Dendritic cell treated with granulocyte-macrophage colony-stimulating factor and Interleukin-4, amounts not matched to agents 40 ng/mL and 50 ng/mL, for 4 days (primary cell): ENCODE results near the gene MAN1C1.

Experiments
- H3K27ac Mint-ChIP-seq: one replicate; pipeline ENCODE4 v1.8.0; 2022; ENCODE audit warnings: mild to moderate bottlenecking, mixed read lengths
- H3K27me3 Mint-ChIP-seq: one replicate; pipeline ENCODE4 v1.8.0; 2022; ENCODE audit warnings: mild to moderate bottlenecking, mixed read lengths
- H3K36me3 Mint-ChIP-seq: one replicate; pipeline ENCODE4 v1.8.0; 2022; ENCODE audit warnings: low read depth, mixed read lengths
- H3K4me1 Mint-ChIP-seq: one replicate; pipeline ENCODE4 v1.8.0; 2022; ENCODE audit warnings: low read depth, mixed read lengths
- H3K4me3 Mint-ChIP-seq: one replicate; pipeline ENCODE4 v1.8.0; 2022; ENCODE audit warnings: mild to moderate bottlenecking, moderate library complexity, mixed read lengths
- H3K9me3 Mint-ChIP-seq: one replicate; pipeline ENCODE4 v1.8.0; 2022; ENCODE audit warnings: mixed read lengths
- intact Hi-C: fragments of 100-400 bp; cut with micrococcal nuclease; formaldehyde crosslinking; loops from one replicate; pipeline ENCODE4 v1.15.0; 2022

Gene MAN1C1

DNA sequence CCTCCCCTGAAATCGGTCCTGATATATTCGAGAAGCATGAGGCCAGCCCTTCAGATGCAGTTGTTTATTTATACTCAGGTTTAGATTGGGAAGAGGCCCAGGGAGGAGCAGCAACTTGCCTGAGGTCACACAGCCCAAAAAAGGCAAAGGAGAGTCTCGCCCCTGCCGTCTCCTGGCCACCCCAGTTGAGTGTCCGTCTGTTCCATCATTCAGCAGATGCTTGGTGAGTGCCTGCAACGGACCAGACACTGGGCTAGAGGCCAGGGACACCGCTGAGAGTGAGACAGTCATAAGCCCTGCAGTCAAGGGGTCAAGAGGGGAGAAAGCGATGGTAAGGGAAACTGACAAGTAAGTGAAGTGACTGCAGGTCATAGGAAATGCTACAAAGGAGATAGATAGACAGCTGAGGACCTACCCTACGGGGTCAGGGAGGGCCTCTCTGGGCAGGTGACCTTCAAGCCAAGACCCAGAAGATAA is 168.0 kb downstream of the MAN1C1 start:
- Mint-ChIP-seq H3K4me1 (peaks cover 6% of the 10 kb centered on the region), H3K4me3 (no peak overlapping the region), H3K36me3 (peaks cover 63% of the 10 kb centered on the region), H3K9me3 (no peaks in the 10 kb centered on the region), H3K27me3 (no peaks in the 10 kb centered on the region), H3K27ac (no peak overlapping the region)
- intact Hi-C loops: no loop called here

DNA sequence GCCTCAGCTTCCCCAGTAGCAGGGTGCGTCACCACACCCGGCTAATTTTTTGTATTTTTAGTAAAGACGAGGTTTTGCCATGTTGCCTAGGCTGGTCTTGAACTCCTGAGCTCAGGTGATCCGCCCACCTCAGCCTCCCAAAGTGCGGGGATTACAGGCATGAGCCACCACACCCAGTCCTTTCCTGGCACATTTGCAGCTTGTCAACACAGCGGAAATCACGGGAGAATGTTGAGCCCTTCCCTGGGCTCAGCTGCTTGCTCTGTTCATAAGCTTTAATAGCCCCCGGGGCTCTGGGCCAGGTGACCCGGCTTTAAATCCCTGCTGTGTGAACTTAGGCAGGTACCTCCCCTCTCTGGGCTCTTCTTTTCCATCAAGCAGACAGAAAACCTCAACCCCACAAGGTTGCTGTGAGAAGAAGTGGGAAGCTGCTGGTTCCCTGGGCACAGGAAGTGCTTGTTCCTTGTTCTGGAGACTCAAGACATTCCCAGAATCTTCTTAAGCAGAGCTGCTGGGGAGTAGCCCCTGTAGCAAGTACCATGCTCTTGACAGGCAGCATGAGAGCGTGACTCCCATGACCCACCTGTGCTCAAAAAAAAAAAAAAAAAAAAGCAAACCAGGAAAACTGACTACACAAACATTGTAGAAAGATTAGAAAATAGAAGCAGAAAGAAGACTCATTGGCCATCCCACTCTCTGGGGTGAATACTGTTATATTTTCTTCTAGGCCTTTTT is 168.9 kb downstream of the MAN1C1 start:
- Mint-ChIP-seq H3K9me3 (no peaks in the 10 kb centered on the region), H3K27ac (no peak overlapping the region), H3K4me1 (peaks cover 6% of the 10 kb centered on the region), H3K36me3 (peaks cover 70% of the 10 kb centered on the region), H3K4me3 (no peak overlapping the region), H3K27me3 (no peaks in the 10 kb centered on the region)
- intact Hi-C loops: no loop called here

DNA sequence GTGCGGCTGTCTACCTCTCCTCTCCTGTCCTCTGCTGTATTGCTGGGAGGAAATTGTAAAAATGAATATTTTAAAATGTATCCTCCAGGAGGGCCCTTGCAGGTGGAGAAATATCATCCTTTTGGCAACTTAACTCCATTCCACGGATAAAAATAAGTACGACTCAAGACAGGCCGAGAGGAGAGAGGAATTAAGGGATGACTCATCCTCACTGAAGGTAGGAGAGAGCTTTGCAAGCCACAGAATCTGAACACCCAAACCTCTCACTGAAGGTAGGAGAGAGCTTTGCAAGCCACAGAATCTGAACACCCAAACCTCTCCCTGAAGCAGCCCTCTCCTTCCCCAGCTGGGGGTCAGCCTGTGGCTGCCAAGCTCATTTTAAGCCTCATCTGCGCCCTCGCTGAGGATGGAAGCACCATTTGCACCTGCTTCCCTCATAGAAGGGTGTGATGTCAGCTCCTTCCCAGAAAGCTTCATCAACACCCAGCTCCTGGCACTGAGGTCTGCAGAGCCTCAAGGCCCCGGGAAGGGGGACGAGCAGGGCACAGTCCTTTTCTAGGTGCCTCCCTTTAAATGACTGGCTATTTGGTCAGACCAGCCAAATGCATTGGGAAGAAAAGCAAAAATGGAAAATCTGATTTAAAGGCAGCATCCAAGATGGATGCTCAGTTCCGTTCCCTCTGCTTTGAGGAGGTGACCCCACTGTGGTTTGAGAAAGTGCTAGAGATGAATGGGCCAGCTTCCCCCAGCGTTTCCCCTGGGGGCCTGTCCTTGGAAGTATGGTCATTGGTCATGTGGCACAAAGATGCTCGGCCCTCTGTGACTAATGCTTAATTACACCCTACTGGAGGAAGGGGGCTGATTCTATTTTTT is 170.5 kb downstream of the MAN1C1 start:
- intact Hi-C loops: no loop called here
- no peaks in the 10 kb centered on the region for H3K9me3 Mint-ChIP-seq
- H3K4me1 Mint-ChIP-seq: peaks cover 6% of the 10 kb centered on the region
- no peak overlapping the region for H3K27ac Mint-ChIP-seq
- no peaks in the 10 kb centered on the region for H3K27me3 Mint-ChIP-seq
- H3K36me3 Mint-ChIP-seq: peaks cover 73% of the 10 kb centered on the region
- H3K4me3 Mint-ChIP-seq: no peak overlapping the region

DNA sequence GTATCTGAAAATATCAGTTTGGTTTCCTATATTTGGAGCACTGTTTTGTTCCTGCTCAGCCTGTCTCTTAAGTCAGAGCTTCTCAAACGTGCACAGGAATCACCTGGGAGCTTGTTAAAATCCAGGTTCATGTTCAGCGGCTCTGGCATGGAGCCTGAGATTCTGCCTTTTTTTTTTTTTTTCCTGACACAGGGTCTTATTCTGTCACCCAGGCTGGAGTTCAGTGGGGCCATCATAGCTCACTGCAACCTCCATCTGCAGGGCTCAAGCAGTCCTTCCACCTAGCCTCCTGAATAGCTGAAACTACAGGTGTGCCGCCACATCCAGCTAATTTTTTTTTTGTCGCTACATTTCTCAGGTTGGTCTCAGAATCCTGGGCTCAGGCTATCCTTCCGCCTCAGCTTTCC is 171.2 kb downstream of the MAN1C1 start:
- Mint-ChIP-seq H3K4me1 (peaks cover 6% of the 10 kb centered on the region), H3K9me3 (no peaks in the 10 kb centered on the region), H3K27me3 (no peaks in the 10 kb centered on the region), H3K27ac (no peak overlapping the region), H3K4me3 (no peak overlapping the region), H3K36me3 (peaks cover 66% of the 10 kb centered on the region)
- intact Hi-C loops: no loop called here

DNA sequence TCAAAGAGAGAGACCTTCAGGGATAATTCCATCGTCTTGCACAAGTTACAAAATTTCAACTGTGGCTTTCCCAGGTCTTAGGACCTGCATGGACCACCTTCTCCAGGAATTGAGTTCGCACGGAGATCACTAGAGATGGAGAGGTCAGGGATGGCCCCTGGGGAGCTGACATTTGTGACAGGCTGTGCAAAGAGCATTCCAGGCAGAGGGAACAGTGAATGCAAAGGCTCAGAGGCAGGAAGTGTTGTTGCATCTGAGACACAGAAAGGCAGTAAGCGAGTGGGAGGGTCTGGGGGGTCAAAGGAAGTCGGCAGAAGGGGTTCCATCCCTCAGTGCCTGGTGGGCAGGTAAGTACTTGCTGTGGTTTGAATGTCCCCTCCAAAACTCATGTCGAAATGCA is 173.9 kb downstream of the MAN1C1 start:
- Mint-ChIP-seq H3K9me3 (no peaks in the 10 kb centered on the region), H3K4me1 (peaks cover 3% of the 10 kb centered on the region), H3K36me3 (peaks cover 42% of the 10 kb centered on the region), H3K27me3 (peaks cover 3% of the 10 kb centered on the region), H3K27ac (no peak overlapping the region), H3K4me3 (no peak overlapping the region)
- intact Hi-C loops: no loop called here

DNA sequence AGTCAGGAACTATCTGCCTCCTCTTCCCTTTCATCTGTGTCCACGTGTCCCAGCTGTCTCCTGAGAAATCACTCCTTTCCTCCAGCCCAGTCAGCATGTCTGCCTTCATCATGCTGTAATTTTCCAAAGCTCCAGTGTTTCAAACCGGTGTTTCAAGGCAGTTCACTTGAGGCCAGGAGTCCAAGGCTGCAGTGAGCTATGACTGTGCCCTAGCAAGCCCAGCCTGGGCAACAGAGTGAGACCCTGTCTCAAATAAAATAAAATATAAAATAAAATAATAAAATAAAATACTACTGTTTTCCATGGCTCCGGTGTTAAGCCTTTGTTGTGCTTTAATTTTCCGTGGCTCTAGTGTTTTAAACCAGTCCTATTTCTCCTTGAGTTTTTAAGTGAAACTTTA is 175.5 kb downstream of the MAN1C1 start:
- intact Hi-C loops: no loop called here

DNA sequence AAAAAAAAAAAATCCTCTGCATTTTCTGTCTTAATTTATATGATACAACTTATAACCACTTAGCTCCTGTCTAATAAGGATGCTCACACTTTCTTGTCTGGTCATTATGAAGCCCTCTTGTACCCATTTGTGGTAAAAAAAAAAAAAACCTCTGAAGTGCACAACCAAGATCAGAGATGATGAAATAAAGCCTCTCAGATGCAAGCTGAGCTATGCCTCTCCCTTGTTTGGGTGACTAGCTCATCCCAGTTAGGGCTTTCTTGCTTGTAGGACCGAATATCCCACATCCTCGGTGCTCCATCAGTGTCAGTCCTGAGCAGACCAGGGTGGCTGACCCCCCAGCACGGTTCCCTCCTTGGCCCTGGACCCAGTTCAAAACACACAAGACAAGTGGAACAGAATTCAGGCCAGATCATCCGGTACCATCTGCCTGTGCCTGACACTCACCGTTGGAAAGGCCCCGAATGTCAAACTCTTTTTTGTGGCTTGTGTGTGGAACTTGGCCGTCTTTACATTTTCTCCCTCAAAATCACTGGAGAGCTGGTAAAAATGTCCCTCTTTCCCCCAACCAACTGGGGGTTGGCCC is 177.1 kb downstream of the MAN1C1 start:
- H3K4me1 Mint-ChIP-seq: peaks cover 9% of the 10 kb centered on the region
- H3K27me3 Mint-ChIP-seq: peaks cover 5% of the 10 kb centered on the region
- no peak overlapping the region for H3K27ac Mint-ChIP-seq
- H3K9me3 Mint-ChIP-seq: no peaks in the 10 kb centered on the region
- intact Hi-C loops: no loop called here
- no peak overlapping the region for H3K4me3 Mint-ChIP-seq
- peaks cover 15% of the 10 kb centered on the region for H3K36me3 Mint-ChIP-seq

More for the DNA sequence above, 175.5 kb downstream of the MAN1C1 start:
- no peak overlapping the region for H3K27ac Mint-ChIP-seq
- H3K9me3 Mint-ChIP-seq: no peaks in the 10 kb centered on the region
- peaks cover 5% of the 10 kb centered on the region for H3K27me3 Mint-ChIP-seq
- peaks cover 26% of the 10 kb centered on the region for H3K36me3 Mint-ChIP-seq
- H3K4me3 Mint-ChIP-seq: no peak overlapping the region
- peaks cover 8% of the 10 kb centered on the region for H3K4me1 Mint-ChIP-seq

DNA sequence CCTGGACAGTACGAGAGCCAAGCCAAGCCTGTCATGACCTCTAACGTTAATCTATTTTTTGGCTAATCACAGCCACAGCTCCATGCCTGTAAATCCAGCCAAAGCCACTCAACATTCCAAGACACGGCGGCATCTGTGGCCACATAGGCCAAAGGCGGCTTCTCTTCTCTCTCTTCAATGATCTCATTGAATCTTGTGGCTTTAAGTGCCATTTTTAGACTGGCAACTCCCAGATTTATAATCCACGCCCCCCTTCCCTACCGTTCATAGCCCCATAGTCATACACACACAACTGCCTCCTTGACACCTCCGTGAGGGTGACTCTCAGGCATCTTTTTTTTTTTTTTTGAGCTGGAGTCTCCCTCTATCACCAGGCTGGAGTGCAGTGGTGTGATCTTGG is 177.7 kb downstream of the MAN1C1 start:
- peaks cover 15% of the 10 kb centered on the region for H3K36me3 Mint-ChIP-seq
- H3K27me3 Mint-ChIP-seq: peaks cover 5% of the 10 kb centered on the region
- H3K4me1 Mint-ChIP-seq: peaks cover 10% of the 10 kb centered on the region
- no peak overlapping the region for H3K27ac Mint-ChIP-seq
- H3K4me3 Mint-ChIP-seq: no peak overlapping the region
- H3K9me3 Mint-ChIP-seq: no peaks in the 10 kb centered on the region
- intact Hi-C loops: no loop called here

DNA sequence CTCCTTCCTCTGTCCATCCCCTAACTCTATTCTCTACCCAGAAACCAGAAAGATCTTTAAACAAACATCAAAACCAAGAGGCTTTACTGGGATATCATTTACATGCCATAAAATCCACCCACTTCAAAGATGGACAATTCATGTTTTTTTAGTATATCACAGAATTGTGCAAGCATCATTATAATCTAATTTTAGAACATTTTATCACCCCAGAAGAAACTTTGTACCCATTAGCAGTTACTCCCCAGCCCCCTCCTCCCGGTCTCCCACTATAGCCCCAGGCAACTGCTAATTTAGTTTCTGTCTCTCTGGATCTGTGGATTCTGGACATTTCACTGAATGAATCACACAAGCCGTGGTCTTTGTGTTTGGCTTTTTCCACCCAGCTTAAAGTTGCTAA is 178.6 kb downstream of the MAN1C1 start:
- peaks cover 5% of the 10 kb centered on the region for H3K27me3 Mint-ChIP-seq
- H3K36me3 Mint-ChIP-seq: peaks cover 11% of the 10 kb centered on the region
- peaks cover 14% of the 10 kb centered on the region for H3K4me1 Mint-ChIP-seq
- H3K4me3 Mint-ChIP-seq: no peak overlapping the region
- no peak overlapping the region for H3K27ac Mint-ChIP-seq
- intact Hi-C loops: no loop called here
- H3K9me3 Mint-ChIP-seq: no peaks in the 10 kb centered on the region

DNA sequence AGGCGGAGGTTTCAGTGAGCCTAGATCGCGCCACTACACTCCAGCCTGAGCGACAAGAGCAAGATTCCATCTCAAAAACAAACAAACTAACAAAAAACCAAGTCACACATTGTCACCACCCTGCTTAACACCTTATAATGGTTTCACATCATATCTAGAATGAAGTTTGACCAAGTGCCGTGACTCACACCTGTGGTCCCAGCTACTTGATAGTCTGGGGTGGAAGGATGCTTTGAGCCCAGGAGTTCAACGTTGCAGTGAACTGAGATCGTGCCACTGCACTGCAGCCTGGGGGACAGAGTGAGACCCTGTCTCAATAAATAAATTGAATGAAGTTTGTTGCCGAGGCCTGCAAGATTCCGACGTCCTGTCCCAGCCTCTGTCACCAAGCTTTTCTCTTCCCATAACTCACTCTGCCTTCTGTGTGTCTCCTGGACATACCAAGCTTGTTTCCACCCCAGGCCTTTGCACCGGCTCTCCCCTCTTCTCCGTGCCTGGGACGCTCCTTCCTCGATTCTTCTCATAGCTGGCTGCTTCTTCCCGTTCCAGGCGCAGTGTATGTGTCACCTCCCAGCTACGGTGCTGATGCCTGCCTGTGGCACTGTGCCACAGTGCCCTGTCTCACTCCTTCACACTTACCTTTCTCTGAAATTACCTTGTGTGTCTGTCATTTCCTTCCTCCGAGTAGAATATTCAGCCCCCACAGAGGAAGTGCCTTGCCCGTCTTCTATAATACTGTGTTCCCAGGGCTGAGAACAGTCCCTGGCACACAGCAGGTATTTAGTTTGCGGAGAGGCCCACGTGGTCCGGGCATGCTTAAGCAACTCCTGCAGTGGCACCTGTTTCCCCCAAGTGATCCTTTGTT is 179.6 kb downstream of the MAN1C1 start:
- no peak overlapping the region for H3K4me3 Mint-ChIP-seq

DNA sequence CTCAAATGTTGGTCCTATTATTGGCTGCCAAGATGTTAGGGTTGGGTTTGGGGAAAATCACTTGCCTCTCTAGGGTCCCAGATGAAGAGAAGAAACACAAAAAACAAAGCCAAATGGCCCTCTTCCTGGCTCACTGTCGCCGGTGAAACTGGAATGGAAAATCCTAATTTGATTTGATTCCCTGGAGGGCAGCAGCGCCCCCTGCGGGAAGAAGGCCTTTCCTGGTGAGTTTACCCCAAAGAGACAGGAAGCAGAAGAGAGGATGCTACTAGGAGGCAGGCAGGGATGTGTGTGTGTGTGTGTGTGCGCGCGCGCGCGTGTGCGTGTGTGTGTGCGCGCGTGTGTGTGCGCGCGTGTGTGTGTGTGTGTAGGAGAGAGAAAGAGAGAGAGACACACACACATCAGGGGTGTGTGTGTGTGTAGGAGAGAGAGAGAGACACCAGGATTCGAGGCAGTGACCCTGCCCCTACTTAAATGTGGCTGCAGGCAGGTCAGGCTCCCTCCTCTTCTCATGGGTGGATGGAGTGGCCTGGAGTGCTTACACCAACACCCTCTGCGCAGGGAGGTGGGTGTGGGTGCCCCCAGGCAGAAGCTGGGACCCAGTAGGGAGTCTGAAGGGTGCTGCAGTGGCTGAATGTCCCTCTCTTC is 180.3 kb downstream of the MAN1C1 start:
- Mint-ChIP-seq H3K36me3 (peaks cover 13% of the 10 kb centered on the region), H3K4me1 (peaks cover 25% of the 10 kb centered on the region)

More for the DNA sequence above, 179.6 kb downstream of the MAN1C1 start:
- Mint-ChIP-seq H3K36me3 (peaks cover 15% of the 10 kb centered on the region), H3K9me3 (no peaks in the 10 kb centered on the region), H3K4me1 (peaks cover 23% of the 10 kb centered on the region), H3K27ac (no peak overlapping the region), H3K27me3 (peaks cover 8% of the 10 kb centered on the region)
- intact Hi-C loops: loop anchor here (2.0 kb wide), 1 partner anchor 187 kb away; no protein-coding TSS in a partner anchor

DNA sequence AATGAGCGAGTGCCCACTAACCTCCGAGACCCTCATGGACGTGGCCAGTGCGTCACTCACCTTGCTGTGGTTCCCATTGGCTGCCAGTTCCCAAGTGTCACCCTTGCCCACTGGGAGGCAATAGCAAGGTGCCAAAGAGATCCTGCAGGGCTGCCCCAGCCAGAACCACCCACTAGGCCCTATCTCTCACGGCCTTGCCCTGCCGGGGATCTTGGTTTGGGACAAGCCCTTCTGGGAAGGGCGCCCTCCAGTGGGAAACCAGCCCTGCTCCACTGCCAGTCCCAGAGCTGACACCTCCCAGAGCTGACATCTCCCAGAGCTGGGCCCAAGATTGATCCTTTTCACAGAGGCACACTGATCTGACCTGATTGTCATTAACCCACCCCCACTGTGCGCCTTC is 181.3 kb downstream of the MAN1C1 start:
- intact Hi-C loops: loop anchor here (2.0 kb wide), 1 partner anchor 189 kb away; no protein-coding TSS in a partner anchor
- Mint-ChIP-seq H3K9me3 (no peaks in the 10 kb centered on the region), H3K4me3 (no peak overlapping the region), H3K4me1 (peaks cover 35% of the 10 kb centered on the region), H3K27ac (no peak overlapping the region), H3K27me3 (peaks cover 8% of the 10 kb centered on the region), H3K36me3 (peaks cover 19% of the 10 kb centered on the region)

More for the DNA sequence above, 180.3 kb downstream of the MAN1C1 start:
- peaks cover 8% of the 10 kb centered on the region for H3K27me3 Mint-ChIP-seq
- no peaks in the 10 kb centered on the region for H3K9me3 Mint-ChIP-seq
- H3K4me3 Mint-ChIP-seq: no peak overlapping the region
- intact Hi-C loops: loop anchor here (2.0 kb wide), 1 partner anchor 188 kb away; no protein-coding TSS in a partner anchor
- H3K27ac Mint-ChIP-seq: peak overlapping the region; percentile 1
